Esophagus (tissue), 2 donors: ENCODE data around the gene ADD3. TPM values are rescaled to one million over a fixed set of nuclear protein-coding genes. Genes with fewer than 3 reads are reported as not detected.
"Not testable (repeated sequence)": the region's sequence is repeated elsewhere in the genome, so short reads cannot be mapped to it uniquely, and the experiment has no call there.

Experiments
- H3K27ac ChIP-seq, 2 donors: one replicate each; pipeline ENCODE4 v1.5.1; 2013; ENCODE audit warnings: low read depth in 2 of 2, mild to moderate bottlenecking in 2 of 2, inconsistent platforms in 1 of 2, low read length in 1 of 2, moderate library complexity in 1 of 2
- H3K27me3 ChIP-seq, 2 donors: one replicate each; pipeline ENCODE4 v1.6.1; 2013; ENCODE audit warnings: low read length in 2 of 2, control low read depth in 1 of 2, mild to moderate bottlenecking in 1 of 2; ENCODE audit not compliant: insufficient read depth in 2 of 2, control insufficient read depth in 1 of 2
- H3K36me3 ChIP-seq, 2 donors: one replicate each; pipeline ENCODE4 v1.6.1; 2013; ENCODE audit warnings: low read length in 1 of 2; ENCODE audit not compliant: control insufficient read depth in 2 of 2, insufficient read depth in 2 of 2
- H3K4me1 ChIP-seq, 2 donors: one replicate each; pipeline ENCODE4 v1.6.1; 2013; ENCODE audit warnings: low read length in 1 of 2; ENCODE audit not compliant: control insufficient read depth in 2 of 2, insufficient read depth in 2 of 2
- H3K4me3 ChIP-seq, 2 donors: one replicate each; pipeline ENCODE4 v1.5.1; 2013; ENCODE audit warnings: low read length in 2 of 2, mild to moderate bottlenecking in 2 of 2, low read depth in 1 of 2, moderate library complexity in 1 of 2
- H3K9me3 ChIP-seq, 2 donors: one replicate each; pipeline ENCODE4 v1.6.1; 2013; ENCODE audit warnings: mild to moderate bottlenecking in 2 of 2, low read depth in 1 of 2, low read length in 1 of 2, moderate library complexity in 1 of 2; ENCODE audit not compliant: control insufficient read depth in 2 of 2, insufficient read depth in 1 of 2
- WGBS, 2 donors: extraction: QIAGEN DNeasy Blood & Tissue Kit; methylation state at CpG; one replicate each; pipeline ENCODE4 v1.1.7; 2013; 5-methylcytosine and 5-hydroxymethylcytosine counted together
- polyA plus RNA-seq, 2 donors: library from polyadenylated mRNA; stranded (reverse); fragments of 200-250 nt; gene quantifications; one replicate each; pipeline ENCODE4 v1.2.3, GENCODE V29; 2013
- donor health status: healthy with polysubstance abuse.
- donor health status: Bipolar disorder and iron deficiency.

The ADD3 gene
- polyA plus RNA-seq, 2 donors = 20.0 to 24.0 TPM

- Histone ChIP-seq H3K4me1 (no peaks in the 10 kb centered on the region), H3K27me3 (no peaks in the 10 kb centered on the region), H3K36me3 (no peaks in the 10 kb centered on the region), H3K27ac (no peak overlapping the region), H3K9me3 (no peaks in the 10 kb centered on the region), H3K4me3 (no peak overlapping the region)
- 58 to 60% methylated on average over 3 of the region's 3 CpGs for WGBS, 2 donors
Observed at GRCh38 chr10:110041479-110041829, 33.7 kb downstream of the ADD3 start.

DNA sequence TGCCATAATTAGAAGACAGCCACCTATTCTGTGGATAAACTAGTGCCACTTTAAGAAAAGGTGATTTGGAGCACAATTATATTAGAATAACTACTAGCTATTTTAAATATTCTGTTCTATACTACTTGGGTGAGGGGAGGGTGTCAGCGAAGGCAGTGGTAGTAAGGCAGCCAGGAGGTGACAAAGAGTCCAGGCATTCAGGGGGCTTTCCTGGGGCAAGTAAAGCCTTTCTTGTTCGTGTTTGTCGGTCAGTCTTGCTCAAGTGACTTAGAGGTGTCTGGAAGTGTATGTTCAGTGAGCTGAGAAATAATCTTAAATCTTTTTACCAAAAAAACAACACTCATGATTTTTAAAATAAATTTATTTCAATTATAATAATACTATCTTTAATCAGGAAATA, 34.4 kb downstream of the ADD3 start:
- H3K4me1 ChIP-seq = no peaks in the 10 kb centered on the region
- no peaks in the 10 kb centered on the region for H3K36me3 ChIP-seq
- WGBS, 2 donors = 70 to 73% methylated on average over 3 of the region's 3 CpGs
- no peak overlapping the region for H3K4me3 ChIP-seq
- no peaks in the 10 kb centered on the region for H3K9me3 ChIP-seq
- no peaks in the 10 kb centered on the region for H3K27me3 ChIP-seq
- H3K27ac ChIP-seq = no peak overlapping the region

DNA sequence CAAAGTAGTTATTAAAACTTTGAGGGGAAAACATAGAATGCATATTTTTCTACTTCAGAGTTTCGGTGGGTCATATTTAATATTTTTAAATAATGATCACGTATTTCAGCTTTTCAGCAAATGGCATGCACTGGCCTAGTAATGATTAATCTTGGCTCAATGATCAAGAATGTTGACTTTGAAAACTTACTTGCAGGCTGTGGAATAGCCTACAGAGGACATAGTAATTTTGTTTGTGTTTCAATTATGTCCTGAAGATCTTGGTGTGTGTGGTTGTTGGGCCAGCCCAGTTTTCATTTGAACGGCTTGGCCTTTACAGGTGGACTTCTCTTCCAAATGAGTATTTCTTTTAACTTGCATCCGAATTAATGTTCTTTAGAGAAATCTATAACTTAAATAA, 35.1 kb downstream of the ADD3 start:
- WGBS, 2 donors = 84 to 94% methylated on average over 4 of the region's 4 CpGs
- Histone ChIP-seq H3K4me3 (no peak overlapping the region), H3K27me3 (no peaks in the 10 kb centered on the region), H3K27ac (no peak overlapping the region), H3K4me1 (no peaks in the 10 kb centered on the region), H3K9me3 (no peaks in the 10 kb centered on the region), H3K36me3 (no peaks in the 10 kb centered on the region)

GRCh38 chr10:110044681-110045080, 36.9 kb downstream of the ADD3 start:
- H3K4me3 ChIP-seq = no peak overlapping the region
- H3K36me3 ChIP-seq = no peaks in the 10 kb centered on the region
- no peaks in the 10 kb centered on the region for H3K4me1 ChIP-seq
- H3K27ac ChIP-seq = no peak overlapping the region
- WGBS, 2 donors = 95 to 96% methylated on average over 2 of the region's 2 CpGs
- peaks cover 0 to 2% of the 10 kb centered on the region in 2 donors for H3K9me3 ChIP-seq
- H3K27me3 ChIP-seq = no peaks in the 10 kb centered on the region

- H3K4me1 ChIP-seq = no peaks in the 10 kb centered on the region
- H3K27me3 ChIP-seq = no peaks in the 10 kb centered on the region
- peaks cover 0 to 2% of the 10 kb centered on the region in 2 donors for H3K9me3 ChIP-seq
- no peaks in the 10 kb centered on the region for H3K36me3 ChIP-seq
- WGBS, 2 donors = 57 to 62% methylated on average over 2 of the region's 2 CpGs
- H3K27ac ChIP-seq = no peak overlapping the region
- no peak overlapping the region for H3K4me3 ChIP-seq
Observed at GRCh38 chr10:110045772-110046171, 38.0 kb downstream of the ADD3 start.

- 96 to 98% methylated on average over 2 of the region's 2 CpGs for WGBS, 2 donors
- H3K9me3 ChIP-seq = not testable (repeated sequence)
Observed at GRCh38 chr10:110048145-110048544, 40.4 kb downstream of the ADD3 start.

GRCh38 chr10:110048781-110049180, 41.0 kb downstream of the ADD3 start:
- Histone ChIP-seq H3K36me3 (no peaks in the 10 kb centered on the region), H3K4me3 (no peak overlapping the region), H3K9me3 (peaks cover 0 to 2% of the 10 kb centered on the region in 2 donors), H3K27me3 (no peaks in the 10 kb centered on the region), H3K4me1 (no peaks in the 10 kb centered on the region), H3K27ac (no peak overlapping the region)
- 81% methylated on average over 1 of the region's 1 CpG for WGBS, 2 donors

More at GRCh38 chr10:110048145-110048544, 40.4 kb downstream of the ADD3 start:
- H3K4me3 ChIP-seq, H3K27ac ChIP-seq, H3K27me3 ChIP-seq, H3K4me1 ChIP-seq, H3K36me3 ChIP-seq: not testable (repeated sequence)

DNA sequence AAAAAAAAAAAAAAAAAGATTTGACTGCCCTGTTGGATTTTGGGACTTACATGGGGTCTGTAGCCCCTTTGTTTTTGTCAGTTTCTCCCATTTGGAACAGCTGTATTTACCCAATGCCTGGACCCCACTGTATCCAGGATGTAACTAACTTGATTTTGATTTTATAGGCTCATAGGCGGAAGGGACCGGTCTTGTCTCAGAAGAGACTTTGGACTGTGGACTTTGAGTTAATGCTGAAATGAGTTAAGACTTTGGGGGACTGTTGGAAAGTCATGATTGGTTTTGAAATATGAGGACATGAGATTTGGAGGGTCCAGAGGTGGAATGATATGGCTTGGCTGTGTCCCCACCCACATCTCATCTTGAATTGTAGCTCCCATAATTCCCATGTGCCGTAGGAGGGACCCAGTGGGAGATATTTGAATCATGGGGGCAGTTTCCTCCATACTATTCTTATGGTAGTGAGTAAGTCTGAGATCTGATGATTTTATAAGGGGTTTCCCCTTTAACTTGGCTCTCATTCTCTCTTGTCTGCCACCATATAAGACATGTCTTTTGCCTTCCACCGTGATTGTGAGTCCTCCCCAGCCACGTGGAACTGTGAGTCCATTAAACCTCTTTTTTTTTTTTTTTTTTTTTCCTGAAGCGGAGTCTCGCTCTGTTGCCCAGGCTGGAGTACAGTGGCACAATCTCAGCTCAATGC, 42.3 kb downstream of the ADD3 start:
- H3K4me1 ChIP-seq, H3K4me3 ChIP-seq: not testable (repeated sequence)
- WGBS, 2 donors = 90 to 93% methylated on average over 7 of the region's 7 CpGs

DNA sequence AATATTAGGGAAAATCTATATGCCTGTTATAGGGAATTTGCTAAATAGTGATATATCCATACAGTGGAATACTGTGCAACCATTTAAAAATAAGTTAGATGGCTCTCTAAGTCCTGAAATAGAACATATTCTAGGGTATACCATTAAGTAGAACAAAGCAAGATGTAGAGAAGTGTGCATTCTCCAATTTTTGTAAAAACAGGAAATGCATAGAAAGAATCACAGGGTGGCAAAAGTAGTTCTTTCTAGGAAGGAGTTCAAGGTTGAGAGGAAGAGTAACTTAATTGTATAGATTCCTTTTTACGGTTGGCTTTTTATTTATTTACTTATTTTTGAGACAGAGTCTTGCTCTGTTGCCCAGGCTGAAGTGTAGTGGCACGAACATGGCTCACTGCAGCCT, 43.7 kb downstream of the ADD3 start:
- no peaks in the 10 kb centered on the region for H3K4me1 ChIP-seq
- H3K27ac ChIP-seq = no peak overlapping the region
- no peaks in the 10 kb centered on the region for H3K36me3 ChIP-seq
- WGBS, 2 donors = 81 to 94% methylated on average over 2 of the region's 2 CpGs
- no peaks in the 10 kb centered on the region for H3K27me3 ChIP-seq
- peaks cover 0 to 2% of the 10 kb centered on the region in 2 donors for H3K9me3 ChIP-seq
- H3K4me3 ChIP-seq = no peak overlapping the region

More for the DNA sequence above, 42.3 kb downstream of the ADD3 start:
- not testable (repeated sequence) for H3K9me3 ChIP-seq, H3K36me3 ChIP-seq, H3K27me3 ChIP-seq, H3K27ac ChIP-seq

GRCh38 chr10:110052916-110053315, 45.1 kb downstream of the ADD3 start:
- H3K27ac ChIP-seq = no peak overlapping the region
- no peaks in the 10 kb centered on the region for H3K36me3 ChIP-seq
- no peak overlapping the region for H3K4me3 ChIP-seq

More at GRCh38 chr10:110052916-110053315, 45.1 kb downstream of the ADD3 start:
- peaks cover 0 to 2% of the 10 kb centered on the region in 2 donors for H3K9me3 ChIP-seq
- H3K27me3 ChIP-seq = no peaks in the 10 kb centered on the region
- H3K4me1 ChIP-seq = no peaks in the 10 kb centered on the region
